ENCODE data around the gene IRX2.

Gene IRX2

GRCh38 chr5:2763533-2763794, 12.0 kb upstream of the IRX2 start:
- TF ChIP-seq, protein P1, sequence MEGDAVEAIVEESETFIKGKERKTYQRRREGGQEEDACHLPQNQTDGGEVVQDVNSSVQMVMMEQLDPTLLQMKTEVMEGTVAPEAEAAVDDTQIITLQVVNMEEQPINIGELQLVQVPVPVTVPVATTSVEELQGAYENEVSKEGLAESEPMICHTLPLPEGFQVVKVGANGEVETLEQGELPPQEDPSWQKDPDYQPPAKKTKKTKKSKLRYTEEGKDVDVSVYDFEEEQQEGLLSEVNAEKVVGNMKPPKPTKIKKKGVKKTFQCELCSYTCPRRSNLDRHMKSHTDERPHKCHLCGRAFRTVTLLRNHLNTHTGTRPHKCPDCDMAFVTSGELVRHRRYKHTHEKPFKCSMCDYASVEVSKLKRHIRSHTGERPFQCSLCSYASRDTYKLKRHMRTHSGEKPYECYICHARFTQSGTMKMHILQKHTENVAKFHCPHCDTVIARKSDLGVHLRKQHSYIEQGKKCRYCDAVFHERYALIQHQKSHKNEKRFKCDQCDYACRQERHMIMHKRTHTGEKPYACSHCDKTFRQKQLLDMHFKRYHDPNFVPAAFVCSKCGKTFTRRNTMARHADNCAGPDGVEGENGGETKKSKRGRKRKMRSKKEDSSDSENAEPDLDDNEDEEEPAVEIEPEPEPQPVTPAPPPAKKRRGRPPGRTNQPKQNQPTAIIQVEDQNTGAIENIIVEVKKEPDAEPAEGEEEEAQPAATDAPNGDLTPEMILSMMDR (conservative IDR thresholded peaks at IDR 0.05; ENCODE audit: control insufficient read depth, insufficient read depth, low read depth, low read length): no peak
- no peak overlapping the region for H3K4me3 ChIP-seq (ENCODE audit: control insufficient read depth, low read depth, low read length)

DNA sequence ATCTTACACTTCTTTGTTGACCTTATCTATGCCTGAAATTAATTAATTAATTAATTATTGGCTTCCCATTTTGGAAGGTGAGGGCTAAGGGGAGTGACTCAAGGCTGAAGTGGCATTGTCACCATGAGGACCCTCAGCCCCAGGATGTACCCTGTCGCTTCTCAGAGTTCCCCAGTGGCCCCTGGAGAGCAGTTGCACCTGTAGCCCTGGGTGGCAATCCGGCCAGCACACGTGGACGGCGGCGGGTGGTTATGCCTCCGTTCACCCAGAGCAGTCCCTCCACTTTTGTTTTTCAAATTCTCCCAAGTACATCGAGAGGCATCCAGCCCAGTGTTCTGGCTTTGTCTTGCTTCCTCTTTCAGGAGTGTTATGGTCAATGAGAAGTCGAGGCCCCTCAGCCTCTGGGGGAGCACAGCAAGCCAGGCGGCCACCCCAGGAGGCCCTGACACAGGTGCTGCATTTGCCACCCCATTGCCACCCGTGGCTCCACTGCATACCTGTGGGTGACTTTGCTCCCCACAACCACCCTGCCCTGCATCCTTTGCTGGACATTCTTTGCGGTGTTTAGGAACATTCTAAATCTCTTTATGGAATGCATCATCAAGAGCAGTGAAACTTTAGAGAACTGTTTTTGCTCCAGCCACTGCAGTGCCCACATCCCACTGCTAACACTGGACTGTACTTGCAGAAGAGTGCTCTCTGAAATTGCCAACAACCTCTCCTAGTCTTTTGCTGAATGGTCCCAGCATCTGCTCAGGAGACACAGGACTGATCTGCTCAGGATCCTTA, 11.5 kb upstream of the IRX2 start:
- TF ChIP-seq, protein P1 (conservative IDR thresholded peaks at IDR 0.05; ENCODE audit: control insufficient read depth, insufficient read depth, low read depth, low read length): no peak
- no peak for DNase-seq (ENCODE audit: low read depth)

More at GRCh38 chr5:2763533-2763794, 12.0 kb upstream of the IRX2 start:
- DNase-seq (ENCODE audit: low read depth): no peak

GRCh38 chr5:2761921-2762488, 10.5 kb upstream of the IRX2 start:
- DNase-seq (ENCODE audit: low read depth): no peak
- no peak overlapping the region for H3K4me3 ChIP-seq (ENCODE audit: control insufficient read depth, low read depth, low read length)
- TF ChIP-seq, protein P1 (conservative IDR thresholded peaks at IDR 0.05; ENCODE audit: control insufficient read depth, insufficient read depth, low read depth, low read length): no peak

More for the DNA sequence above, 11.5 kb upstream of the IRX2 start:
- no peak overlapping the region for H3K4me3 ChIP-seq (ENCODE audit: control insufficient read depth, low read depth, low read length)

DNA sequence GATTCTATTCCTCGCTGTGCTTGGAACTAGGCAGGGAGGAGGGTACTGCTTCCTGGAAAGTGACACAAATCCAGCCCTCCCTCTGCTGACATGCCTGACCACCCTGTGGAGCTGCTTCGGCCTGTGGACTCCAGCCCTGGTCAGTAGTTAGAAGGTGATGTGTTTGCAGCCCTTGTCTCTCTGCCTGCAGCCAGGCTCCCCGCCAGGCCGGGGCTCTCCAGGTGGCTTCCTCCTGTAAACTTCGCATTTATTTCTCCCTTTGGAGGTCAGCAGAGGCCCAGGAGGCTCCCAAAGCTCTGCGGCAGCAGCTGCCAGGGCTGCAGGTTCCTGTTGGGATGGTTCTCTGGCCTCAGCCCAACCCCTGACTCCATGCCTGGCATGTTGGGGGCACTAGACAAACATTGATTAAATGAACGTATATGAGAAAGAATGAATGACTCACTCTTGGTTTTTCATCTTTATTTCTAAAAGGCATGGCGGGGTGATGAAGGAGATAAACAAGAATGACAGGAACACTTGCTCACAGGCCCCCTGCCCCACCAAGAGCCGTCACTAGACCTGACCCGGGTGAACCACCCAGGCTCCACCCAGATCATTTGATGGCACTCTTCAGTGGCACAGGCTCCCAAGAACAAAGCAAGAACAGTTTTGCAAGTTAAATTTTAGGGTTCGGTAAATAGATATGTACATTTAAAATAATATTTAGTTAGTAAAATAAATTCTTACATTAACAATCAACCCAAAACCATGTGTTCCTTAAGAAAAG, 8.4 kb upstream of the IRX2 start:
- no peak for DNase-seq (ENCODE audit: low read depth)
- TF ChIP-seq, protein P1 (conservative IDR thresholded peaks at IDR 0.05; ENCODE audit: control insufficient read depth, insufficient read depth, low read depth, low read length): no peak
- no peak overlapping the region for H3K4me3 ChIP-seq (ENCODE audit: control insufficient read depth, low read depth, low read length)

DNA sequence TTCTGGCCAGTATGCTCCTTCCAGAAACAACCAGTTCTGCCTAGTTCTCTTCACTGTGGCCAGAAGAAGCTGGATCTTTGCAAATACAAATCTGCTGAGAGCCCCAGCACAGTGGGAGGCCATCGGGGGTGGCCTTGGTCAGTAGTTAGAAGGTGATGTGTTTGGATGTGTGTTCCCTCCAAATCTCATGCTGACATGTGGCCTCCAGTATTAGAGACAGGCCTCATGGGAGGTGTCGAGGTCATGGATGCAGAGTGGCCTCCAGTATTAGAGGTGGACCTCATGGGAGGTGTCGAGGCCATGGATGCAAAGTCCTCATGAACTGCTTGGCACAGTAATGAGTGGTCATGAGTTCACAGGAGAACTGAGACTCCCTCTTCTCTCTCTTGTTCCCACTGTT, 7.6 kb upstream of the IRX2 start:
- no peak for DNase-seq (ENCODE audit: low read depth)
- H3K4me3 ChIP-seq (ENCODE audit: control insufficient read depth, low read depth, low read length): no peak overlapping the region
- TF ChIP-seq, protein P1 (conservative IDR thresholded peaks at IDR 0.05; ENCODE audit: control insufficient read depth, insufficient read depth, low read depth, low read length): no peak

- H3K4me3 ChIP-seq (ENCODE audit: control insufficient read depth, low read depth, low read length): no peak overlapping the region
- DNase-seq (ENCODE audit: low read depth): no peak
- TF ChIP-seq, protein P1 (conservative IDR thresholded peaks at IDR 0.05; ENCODE audit: control insufficient read depth, insufficient read depth, low read depth, low read length): no peak
These were observed 7.2 kb upstream of the IRX2 start for GRCh38 chr5:2758632-2759031.
